A204.1 (cell line): ENCODE results near the gene BCL2A1.
"Not testable (repeated sequence)": the region's sequence is repeated elsewhere in the genome, so short reads cannot be mapped to it uniquely, and the experiment has no call there.

ENCODE experiments used
- FAIRE-seq: peaks from 2 replicates; lab custom pipeline; 2012; peaks lifted over from hg19 to GRCh38; lab: Jason Lieb, UNC

The BCL2A1 gene

GRCh38 chr15:79923079-79923514, 47.9 kb downstream of the BCL2A1 start:
- FAIRE-seq, result no peak

DNA sequence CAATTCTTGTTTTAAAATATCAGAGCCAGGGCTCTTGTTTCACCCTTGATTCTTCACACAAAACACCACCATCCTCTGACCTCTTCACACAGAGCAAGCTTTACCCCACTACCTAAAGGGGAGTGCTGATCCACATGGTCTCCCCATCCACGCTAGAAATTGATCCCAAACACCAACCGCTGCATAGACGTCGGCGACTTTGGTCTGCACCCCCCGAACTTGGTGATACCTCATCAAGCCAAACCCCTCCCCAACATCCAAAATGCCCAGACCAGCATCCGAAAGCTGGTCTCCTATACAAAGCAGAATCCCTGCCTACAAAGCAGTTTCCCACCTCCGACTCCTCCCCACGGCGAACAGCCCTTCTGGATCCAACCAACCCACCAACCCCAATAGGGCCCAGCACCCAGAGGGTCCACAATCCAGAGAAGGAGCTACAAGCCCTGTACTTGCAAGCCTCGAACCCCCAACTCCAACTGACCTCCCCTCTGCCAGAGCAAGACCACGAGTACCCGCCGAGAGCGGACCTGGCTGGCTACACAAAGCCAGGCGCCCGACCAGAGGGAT, 48.4 kb downstream of the BCL2A1 start:
- no peak for FAIRE-seq

DNA sequence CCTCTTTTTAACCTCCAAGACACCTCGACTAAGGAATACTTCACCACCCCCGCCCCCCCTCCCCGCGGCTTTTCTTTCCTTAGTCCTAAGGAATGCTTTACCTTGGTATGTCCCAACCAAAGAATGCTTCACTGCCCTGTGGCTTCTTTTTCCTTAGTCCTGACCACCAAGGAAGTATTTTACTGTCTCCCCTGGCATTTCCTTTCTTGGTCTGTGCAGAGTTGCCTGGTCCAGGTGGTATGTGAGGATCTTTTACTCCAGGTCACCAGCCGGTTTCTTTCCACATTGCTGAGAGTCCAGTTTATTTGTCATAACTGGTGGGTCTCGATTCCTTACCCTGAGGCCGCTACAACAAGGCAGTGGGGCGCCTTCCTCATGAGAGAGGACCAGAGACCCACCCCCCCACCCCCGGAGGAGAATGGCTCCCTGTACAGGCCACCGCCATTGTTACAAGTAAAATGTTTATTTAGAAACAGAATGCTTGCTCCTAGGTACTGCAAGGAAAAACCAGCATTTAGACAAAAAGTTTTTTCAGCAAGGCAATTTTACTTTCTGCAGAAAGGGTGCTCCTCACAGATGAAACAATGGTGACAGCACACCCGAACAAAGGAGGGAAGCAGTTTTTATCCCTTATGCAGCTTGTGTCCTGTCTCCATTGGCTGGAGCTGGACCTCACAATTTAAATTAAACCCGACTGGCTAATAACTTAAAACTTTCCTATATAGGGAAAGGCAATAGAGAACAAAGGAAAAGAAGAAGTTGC, 51.1 kb downstream of the BCL2A1 start:
- no peak for FAIRE-seq

- no peak for FAIRE-seq
Observed at GRCh38 chr15:79919090-79919748, 51.8 kb downstream of the BCL2A1 start.

DNA sequence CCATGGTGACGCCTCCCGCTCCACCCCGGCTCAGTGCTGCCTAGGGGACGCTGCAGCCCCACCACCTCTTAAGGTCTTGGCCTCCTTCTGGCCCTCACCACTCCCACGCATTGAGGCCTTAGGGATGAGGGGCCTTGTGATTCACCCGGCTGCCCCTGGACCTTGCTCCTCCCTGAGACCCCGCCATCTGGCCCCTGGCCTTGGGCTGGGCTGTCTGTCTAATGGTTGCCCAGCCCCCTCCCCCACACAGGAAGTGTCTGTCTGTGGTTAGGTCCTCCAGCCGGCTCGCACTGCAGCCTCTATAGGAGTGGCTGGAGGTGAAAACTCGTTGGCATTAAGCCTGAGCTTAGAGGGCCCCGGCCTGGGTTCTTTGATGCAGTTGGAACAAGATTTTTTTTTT, 52.7 kb downstream of the BCL2A1 start:
- FAIRE-seq, result no peak

- FAIRE-seq, result no peak
Observed at GRCh38 chr15:79916502-79917132, 54.4 kb downstream of the BCL2A1 start.

DNA sequence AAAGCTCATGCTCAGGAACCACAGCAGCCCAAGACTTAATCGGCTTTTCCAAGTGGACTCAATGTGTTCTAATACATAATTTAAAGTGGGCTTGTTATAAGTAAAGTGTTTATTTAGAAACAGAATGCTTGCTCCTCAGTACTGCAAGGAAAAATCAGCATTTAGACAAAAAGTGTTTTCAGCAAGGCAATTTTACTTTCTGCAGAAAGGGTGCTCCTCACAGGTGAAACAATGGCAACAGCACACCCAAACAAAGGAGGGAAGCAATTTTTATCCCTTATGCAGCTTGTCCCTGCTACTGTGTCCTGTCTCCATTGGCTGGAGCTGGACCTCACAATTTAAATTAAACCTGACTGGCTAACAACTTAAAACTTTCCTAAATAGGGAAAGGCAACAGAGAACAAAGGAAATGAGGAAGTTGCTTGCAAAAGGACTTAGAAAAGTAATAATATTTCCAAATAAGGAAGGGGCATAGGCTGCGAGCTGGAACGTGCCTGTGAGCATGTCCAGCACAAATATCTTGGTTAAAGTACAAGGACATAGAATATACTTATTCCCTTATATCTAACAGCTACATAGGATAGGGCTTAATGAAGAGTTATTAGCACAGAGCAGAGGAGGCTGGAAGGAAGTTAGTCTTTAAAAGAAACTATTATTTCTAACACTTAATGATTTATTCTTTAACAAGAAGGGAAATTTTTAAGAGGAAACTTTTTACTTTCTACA, 55.1 kb downstream of the BCL2A1 start:
- FAIRE-seq, result not testable (repeated sequence)

GRCh38 chr15:79914728-79915127, 56.3 kb downstream of the BCL2A1 start:
- no peak for FAIRE-seq
